DMS53 treated with DMSO at 0.1 percent for 48 hours (cell line): ENCODE measurements around the gene SLC22A1.
"Not testable (repeated sequence)": the region's sequence is repeated elsewhere in the genome, so short reads cannot be mapped to it uniquely, and the experiment has no call there.

Experiments used
- DNase-seq: peaks from one replicate; lab custom pipeline; 2025; ENCODE audit not compliant: unreplicated experiment; lab: John Stamatoyannopoulos, UW

Gene SLC22A1

DNA sequence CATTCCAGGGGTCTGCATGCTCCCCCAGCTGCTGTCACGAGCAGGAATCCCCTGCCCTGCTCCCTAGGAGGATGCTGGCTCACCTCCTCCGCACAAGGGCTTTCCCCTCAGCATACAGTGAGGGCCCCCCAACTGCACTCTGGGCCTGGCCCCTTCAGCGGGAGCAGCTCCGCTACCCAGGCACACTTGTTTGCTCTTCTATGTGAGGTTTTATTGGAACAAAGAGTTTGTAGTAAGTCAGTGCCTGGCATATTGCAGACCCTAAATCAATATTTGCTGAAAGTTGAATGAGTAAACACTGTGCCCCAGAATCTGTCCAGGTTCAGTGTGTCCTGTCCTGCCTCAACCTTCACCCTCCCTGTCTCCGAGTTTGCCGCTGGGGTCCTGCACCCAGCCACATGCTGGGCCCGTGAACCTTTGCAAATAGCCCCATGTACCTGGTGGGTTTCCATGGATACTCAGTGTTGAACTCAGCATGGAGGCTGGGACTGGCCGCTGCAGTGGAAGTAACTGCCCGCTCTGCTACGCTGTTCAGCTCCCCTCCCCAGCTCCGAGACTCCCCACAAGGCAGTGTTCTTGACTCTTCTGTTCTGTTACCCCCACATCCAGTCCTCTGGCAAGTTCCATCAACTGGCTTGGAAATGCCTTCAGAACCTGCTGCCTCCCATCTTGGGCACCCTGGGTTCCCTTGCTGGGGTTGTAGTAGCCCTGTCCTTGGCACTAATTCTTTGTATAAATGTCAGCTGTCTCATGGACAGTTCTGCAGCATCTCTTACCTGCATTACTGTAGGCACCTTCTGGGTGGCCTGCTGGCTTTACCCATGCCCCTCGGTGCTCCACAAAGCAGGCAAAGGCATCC, 15.7 kb downstream of the SLC22A1 start:
- no peak for DNase-seq

DNA sequence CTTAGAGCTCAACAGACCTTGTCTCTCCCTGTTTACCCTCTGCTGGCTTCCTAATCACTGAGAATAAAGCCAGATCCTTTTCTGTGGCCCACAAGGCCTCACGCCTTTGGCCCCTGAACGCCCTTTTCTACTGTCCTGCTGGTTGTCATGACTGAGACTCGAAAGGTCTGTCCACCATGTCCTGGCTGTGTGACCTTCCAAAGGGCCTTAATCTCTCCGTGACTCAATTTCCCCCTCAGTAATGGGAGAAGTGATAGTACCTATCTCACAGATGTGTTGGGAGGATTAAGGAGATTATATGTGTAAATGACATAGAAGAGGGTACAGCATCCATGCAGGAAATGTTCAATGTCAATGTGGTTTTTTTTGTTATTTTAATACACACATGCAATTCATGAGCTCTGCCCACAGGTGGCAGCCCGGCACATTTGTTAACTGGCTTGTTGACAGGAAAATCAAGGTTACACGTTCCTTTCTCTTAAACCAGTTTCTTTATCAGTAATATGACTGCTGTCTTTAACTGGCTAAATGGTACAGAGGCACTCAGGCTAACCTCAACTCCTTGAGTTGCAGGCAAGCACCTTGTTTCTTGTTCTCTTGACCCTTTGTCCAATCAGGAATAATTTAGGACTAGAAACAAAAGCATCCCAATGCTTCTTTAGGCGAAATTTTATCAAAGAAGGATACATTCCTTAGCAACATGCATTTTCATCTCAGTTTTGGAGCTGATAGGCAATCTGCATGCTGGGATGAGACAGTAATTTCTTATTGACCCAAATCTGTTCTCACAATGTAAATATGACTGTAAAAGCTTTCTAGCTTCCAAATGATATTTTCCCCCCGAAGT, 16.6 kb downstream of the SLC22A1 start:
- DNase-seq = peak; percentile 37

DNA sequence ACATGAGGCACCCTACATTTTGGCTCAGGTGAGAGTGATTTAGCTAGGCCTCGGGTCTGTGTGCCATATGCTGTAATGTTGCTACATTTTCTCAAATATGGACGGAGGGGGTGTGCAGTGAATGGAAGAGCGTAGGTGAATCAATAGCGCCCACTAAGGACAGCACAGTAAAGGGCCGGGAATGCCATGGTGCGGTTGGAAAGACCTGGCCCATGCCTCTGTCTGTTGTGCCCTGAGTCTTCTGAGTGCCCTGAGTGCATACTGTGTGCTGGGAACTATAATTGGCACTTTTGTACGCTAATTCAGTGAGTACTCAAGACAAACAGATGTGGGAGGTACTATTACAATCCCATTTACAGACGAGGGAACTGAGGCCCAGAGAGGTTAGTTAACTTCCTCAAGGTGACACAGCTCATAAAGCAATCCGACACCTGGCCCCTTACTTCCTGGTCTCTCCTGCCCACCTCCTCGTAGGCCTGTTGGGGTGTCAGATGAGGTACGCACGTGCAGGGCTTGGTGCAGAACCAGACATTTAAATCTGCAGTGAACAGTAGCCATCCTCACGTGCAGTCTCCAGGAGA, 17.3 kb downstream of the SLC22A1 start:
- DNase-seq = no peak

DNA sequence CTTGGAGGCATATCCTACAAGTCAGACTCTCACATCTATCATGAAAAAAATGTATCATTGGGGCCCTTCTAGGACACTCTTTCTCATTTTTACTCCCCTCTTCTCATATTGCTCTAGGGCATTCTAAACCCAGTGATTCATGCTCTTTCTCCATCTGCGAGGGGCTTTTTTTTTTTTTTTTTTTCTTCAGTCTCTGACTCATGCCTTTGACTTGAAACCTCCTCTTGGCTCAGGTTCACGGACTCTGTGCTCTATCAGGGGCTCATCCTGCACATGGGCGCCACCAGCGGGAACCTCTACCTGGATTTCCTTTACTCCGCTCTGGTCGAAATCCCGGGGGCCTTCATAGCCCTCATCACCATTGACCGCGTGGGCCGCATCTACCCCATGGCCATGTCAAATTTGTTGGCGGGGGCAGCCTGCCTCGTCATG, 17.8 kb downstream of the SLC22A1 start:
- DNase-seq = no peak

DNA sequence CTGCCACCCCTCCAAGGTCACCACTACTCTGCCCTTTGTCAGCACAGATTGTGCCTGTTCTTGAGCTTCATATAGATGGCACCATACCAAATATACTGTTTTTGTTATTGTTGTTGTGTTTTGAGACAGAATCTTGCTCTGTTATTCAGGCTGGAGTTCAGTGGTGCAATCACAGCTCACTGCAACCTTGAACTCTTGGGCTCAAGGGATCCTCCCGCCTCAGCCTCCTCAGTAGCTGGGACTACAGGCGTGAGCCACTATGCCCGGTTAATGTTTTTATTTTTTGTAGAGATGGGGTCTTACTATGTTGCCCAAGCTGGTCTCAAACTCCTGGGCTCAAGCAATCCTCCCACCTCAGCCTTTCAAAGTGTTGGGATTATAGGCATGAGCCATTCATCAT, 18.9 kb downstream of the SLC22A1 start:
- not testable (repeated sequence) for DNase-seq

DNA sequence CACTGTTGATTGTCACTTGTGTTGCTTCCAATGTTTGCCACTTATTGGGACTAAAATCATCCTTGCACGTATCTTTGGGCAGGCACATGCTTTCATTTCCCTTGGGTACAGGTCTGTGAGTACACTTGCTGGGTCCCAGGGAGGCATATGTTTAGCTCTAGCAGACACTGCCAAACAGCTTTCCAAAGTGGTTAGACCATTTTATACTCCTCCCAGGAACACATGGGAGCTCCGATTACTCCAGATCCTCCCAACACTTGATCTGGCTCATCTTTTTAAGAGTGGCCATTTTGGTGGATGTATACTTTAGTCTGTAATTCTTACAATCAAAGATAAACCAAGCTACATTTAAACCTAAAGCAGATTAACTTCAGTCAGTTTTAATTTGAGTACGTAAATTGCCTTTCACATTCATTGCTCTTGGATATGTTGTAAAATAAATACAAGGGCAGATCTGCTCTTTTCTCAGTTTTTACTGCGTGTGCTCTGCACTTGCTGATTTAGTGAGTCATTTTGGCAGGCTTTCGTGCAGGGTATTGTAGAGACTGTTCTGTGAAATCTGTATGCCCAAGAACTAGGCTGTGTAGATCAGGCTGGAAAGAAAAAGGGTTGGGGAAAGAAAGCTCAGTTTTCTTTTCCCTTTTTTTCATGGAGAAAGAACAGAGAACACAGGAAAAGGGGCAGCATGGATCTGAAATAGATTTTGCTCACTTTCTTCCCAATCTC, 19.5 kb downstream of the SLC22A1 start:
- no peak for DNase-seq

DNA sequence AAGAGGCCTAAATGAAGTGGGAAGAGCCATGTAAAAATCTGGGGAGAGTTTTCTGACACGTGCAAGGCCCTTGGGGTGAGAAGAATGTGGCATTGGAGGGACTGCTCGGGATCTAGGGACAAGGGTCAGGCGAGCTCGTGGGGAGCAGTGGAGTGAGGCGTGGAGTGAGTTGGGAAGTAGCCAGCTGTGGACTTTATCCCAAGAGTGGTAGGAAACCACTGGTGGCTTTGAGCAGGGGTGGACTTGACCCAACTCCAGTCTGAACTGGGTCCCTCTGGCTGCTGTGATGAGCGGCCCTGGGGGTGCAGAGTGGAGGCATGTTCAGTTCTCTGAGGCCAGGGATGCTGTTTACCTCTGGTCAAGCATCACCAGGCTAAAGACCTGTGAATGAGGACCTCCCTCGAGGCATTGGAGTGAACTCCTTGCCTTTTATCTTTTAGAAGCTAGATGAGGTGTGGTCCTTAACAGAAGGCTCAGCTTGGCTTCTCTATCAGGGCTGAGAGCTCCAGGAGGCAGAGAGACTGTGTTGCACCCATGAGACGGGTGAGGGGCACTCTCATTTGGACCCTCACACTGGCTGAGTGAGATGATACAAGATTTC, 20.6 kb downstream of the SLC22A1 start:
- DNase-seq = no peak

DNA sequence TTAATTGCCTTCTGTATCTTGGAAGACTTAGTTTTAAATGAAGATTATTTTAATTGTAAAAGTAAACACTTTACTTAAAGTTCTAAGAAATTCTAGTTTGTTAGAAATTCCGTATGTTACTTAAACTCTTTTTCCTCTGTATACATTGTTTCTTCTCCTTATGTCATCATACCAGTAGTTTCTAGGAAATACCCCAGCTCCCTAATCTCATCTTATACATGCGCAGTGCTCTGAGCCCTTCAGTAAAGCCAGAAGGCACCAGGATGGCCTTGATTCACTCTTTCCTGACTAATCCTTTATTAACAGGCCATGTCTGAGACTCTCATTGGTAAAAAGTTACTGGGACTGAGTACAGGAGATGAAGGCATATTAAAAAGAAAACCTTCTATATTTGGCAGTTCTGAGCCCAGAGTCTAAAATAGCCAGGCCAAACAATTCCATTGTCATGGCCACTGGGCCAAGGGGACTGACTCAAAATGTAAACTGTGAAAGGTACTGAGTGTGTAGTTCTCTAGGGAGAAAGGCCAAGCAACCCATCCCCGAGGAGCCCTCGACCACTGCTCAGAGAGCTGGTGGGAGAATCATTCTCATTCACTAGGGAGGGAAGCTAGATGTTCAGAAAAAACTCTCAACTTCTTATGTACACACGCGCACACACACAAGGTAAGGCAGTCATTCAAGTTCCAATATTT, 25.0 kb downstream of the SLC22A1 start:
- DNase-seq = no peak

DNA sequence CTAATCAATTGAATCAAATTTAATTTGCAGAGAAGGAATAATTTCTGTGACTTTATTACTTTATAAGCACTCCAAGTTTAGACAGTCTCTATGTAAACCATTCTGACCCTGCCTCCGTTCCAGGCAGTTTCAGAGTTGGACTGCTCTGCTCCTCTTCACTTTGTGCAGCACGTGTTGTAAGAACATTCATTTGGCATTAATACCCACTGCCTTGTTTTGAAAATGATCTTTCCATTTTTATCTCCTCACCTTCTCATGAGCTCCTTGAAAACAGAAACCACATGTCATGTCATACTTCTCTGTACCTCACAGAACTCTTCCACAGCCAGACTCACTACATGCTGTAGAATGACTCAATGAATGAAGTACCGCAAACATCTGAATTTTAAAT, 25.5 kb downstream of the SLC22A1 start:
- DNase-seq = no peak

DNA sequence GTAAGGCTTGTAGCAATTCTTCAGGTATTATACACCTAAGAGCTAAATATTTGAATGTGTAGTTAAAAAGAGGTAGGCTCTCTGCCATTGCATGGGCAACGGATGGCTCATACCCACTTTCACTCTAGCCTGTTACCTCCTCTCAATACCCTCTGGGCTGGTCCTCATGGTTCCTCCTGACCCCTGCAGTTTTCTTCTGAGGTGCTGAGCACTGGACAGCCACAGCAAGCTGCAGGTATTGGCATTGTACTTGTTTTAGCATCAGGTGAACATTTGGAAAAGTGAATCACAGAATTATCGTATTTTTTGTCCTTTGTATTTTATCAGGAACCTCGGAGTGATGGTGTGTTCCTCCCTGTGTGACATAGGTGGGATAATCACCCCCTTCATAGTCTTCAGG, 32.9 kb downstream of the SLC22A1 start:
- no peak for DNase-seq

DNA sequence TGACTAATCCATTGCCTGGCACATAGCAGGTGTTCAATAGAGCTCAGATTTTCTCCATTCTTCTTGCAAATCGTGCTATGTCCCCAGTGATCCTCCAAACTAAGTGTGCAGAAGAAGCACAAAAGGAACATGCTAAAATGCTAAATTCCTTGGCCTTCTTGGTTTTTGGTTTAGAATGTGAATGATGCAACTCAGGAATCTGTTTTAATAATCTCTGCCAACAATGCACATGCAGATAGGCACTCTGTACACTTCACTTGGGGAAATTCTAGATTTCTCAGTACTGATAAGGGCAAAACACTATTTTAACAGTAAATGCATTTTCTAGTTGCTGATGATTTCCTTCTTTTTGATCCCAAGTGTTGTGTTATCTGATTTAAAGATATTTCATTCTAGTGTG, 35.2 kb downstream of the SLC22A1 start:
- no peak for DNase-seq

DNA sequence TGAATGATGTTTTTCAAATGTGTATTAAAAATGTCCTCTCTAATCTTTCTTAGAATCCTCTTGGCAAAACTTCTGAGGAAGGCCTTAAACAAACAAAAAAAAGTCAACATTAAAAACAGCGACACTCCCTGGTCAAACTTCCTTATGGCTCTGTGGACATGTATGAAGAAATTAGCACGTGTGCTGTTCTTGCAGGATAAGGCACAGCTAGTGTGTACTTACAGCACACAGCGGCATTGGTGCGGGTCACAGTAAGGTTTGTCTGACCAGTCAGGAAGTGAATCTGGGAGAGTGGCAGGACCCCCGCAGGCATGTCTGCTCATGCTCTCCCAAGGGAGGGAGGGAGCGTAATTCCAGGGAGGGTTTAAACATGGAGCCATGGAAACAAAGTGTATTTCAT, 38.8 kb downstream of the SLC22A1 start:
- DNase-seq = no peak

DNA sequence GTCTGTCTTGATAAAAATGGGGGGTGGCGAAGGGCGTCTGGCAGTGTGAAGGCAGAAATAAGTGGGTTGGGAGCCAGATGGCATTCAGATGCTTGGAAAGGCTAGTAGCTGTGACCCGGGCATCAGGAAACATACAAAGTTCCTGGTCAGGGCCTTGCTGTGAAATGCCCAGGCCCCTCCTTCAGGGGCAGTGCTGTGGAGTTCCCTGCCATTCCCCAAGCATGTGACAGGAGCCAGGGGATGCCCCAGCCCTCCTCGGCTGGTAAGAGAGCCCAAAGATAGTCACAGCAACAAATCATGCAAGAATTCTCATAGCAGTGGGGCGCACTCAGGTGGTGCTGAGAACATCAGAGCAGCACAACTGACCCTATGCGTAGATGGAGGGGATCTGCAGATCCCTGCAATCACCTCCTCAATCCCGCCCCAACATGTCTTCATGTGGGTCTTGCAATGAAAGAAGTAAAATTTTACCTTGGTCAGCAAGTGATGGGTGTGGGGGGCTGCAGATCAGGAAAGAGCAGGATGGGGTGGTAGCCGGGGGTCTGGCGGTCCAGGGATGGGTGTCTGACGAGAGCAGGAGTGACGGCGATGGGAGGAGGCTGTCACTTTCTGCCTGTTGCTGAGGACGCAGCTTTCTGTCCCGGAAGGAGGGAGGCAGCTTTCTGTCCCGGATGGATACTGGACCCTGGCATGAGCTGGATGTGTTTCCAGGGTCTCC, 39.5 kb downstream of the SLC22A1 start:
- DNase-seq = no peak

DNA sequence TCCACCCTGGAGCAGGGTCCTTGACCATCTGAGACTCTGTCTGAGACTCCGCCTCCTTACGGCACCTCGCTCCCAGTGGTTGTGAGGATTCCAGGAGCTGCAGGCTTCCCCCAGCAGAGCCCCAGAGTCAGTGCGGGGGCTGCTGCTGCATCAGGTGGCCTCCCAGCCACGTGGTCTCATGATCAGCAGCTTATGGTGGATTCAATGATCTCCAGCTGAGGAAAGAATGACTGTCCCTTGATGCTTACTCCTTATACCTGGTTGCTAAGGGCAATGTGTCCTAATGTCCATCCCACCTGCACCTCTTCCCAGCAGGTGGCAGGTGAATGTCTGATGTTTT, 40.0 kb downstream of the SLC22A1 start:
- no peak for DNase-seq

DNA sequence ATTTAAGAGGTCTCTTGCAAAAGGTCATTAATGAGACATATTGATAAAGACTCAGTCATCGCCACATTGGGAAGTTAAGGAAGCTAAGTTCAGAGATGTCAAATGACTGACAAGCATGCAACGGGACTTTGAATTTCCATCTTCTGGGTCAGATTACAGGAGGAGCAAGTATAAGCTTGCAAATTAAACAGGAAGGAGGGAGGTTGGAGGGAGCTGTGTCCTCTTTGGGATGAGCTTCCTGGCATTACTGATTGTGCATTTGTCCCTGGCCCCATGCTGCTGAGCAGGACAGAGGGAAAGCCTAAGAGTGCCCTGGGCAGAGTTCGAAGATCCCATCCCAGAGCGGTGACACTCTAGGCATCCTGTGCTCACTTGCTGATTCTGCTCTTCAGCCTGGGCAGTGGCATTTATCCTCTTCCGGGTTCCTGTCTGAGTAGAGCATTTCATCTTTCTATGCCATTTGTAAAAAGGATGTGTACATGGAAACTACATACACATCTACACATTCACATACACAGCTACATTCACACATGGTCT, 40.5 kb downstream of the SLC22A1 start:
- DNase-seq = no peak

DNA sequence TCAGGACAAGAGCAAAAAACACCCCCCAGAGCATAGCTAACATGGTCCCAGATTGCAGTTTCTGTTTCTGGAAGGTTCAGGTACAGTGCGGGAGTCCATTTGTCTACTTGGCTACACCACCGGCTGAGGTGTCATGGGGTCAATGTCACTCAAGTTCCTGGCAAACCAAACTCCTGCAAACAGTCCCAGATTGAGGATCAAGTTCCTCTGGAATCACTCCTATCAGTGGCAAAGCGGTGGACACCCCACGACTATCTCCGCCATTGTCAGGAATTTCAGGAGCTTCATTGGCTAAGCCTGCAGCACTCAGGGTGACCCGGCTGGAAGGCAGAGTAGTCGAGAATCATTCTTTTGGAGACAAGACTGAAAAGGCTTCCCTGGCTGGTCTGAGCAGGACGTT, 41.8 kb downstream of the SLC22A1 start:
- DNase-seq = no peak

DNA sequence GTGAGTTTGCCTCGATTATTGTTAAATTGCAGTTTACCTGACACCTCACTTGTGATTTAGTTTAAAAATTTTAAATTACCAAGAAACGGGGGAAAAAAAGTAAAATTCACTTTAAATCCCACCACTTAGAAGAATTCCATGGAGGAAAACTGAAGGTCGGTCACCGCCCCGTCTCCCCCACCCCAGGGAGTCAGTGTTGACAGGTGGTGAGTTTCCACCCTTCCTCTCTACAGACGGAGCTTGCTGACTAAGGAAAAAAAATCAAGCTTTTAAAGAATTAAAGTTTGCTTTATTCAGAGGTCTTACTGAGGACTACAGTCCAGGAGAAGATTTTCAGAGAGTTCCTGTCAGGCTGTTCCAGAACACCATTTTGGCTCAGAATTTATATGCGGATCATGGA, 42.3 kb downstream of the SLC22A1 start:
- DNase-seq = no peak

DNA sequence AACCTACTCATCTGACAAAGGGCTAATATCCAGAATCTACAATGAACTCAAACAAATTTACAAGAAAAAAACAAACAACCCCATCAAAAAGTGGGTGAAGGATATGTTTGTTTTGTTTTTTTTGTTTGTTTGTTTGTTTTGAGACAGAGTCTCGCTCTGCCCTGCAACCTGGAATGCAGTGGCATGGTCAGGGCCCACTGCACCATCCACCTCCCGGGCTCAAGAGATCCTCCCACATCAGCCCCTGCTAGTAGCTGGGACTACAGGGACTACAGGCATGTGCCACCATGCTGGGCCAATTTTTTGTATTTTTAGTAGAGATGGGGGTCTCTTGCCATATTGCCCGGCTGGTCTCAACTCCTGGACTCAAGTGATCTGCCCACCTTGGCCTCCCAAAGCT, 44.3 kb downstream of the SLC22A1 start:
- not testable (repeated sequence) for DNase-seq

DNA sequence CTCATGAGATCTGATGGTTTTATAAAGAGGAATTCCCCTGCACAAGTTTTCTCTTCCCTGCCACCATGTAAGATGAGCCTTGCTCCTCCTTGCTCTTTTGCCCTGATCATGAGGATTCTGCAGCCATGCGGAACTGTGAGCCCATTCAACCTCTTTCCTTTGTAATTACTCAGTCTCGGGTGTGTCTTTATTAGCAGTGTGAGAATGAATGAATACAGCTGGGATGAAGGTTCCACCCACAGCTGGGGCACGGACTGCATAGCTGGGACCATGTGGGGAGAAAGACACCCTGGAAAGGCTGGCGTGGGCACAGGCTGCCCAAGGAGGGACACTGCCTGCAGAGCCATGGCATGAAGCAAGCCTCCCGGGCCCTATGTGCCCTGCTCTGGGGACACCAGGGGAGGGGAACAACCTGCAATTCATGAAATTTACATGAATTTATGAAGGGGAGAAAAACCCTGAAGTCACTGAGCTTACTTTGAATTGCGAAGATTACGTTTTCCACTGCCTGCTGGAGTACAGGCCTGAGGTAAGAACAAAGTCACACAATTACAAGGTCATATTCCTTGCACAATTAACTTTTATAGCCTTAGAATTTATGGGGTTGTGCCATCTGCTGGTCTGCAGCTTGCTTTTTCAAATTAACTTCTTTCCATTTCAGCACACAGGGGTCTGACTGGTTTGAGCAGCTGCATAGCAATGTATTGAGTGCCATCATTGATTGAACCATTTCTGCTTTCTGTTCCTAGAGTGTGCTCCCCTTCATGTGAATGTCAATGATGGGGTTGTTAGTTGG, 46.2 kb downstream of the SLC22A1 start:
- DNase-seq = no peak
